ENCODE measurements around the gene HPRT1.

DNA sequence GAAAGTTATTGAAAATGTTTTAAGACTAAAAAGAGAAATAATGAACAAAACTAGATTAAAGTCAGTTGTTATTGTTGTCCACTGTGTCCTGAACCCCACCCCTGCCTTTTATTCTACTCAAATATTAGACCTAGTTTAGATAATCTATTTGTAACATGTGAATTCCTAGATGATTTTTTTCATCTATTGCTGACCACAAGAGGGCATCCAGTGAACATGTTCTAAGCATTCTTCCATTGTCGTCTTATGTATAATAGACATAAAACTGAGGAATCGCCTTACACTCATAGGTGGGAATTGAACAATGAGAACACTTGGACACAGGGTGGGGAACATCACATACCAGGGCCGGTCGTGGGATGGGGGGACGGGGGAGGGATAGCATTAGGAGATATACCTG is 36.4 kb upstream of the HPRT1 start:
- TF ChIP-seq GATA2 (IDR thresholded peaks at IDR 0.05; ENCODE audit: low read depth, low read length) (no peak), GATA3 (IDR thresholded peaks at IDR 0.05; ENCODE audit: low read depth, low read length) (no peak)
